AG09309 (cell line): ENCODE measurements around the gene RYR1.
"Not testable (repeated sequence)": the region's sequence is repeated elsewhere in the genome, so short reads cannot be mapped to it uniquely, and the experiment has no call there.

Experiments used
- DNase-seq: peaks from one replicate; pipeline ENCODE4 v3.0.0-alpha.2; 2010; ENCODE audit warnings: low read depth
- H3K4me3 ChIP-seq: 2 replicates; pipeline ENCODE4 v1.5.1; 2011; ENCODE audit warnings: mild to moderate bottlenecking, low read depth, low read length, moderate library complexity; ENCODE audit not compliant: control insufficient read depth
- TF ChIP-seq, protein P1 (sequence below): IDR thresholded peaks from 2 replicates; pipeline ENCODE4 v1.5.1; 2011; ENCODE audit warnings: mild to moderate bottlenecking, low read depth, low read length, inconsistent platforms; ENCODE audit not compliant: insufficient read depth, control insufficient read depth; ENCODE audit errors: missing control alignments

The RYR1 gene

GRCh38 chr19:38555200-38555599, 121.7 kb downstream of the RYR1 start:
- no peak overlapping the region for H3K4me3 ChIP-seq
- TF ChIP-seq, protein P1, sequence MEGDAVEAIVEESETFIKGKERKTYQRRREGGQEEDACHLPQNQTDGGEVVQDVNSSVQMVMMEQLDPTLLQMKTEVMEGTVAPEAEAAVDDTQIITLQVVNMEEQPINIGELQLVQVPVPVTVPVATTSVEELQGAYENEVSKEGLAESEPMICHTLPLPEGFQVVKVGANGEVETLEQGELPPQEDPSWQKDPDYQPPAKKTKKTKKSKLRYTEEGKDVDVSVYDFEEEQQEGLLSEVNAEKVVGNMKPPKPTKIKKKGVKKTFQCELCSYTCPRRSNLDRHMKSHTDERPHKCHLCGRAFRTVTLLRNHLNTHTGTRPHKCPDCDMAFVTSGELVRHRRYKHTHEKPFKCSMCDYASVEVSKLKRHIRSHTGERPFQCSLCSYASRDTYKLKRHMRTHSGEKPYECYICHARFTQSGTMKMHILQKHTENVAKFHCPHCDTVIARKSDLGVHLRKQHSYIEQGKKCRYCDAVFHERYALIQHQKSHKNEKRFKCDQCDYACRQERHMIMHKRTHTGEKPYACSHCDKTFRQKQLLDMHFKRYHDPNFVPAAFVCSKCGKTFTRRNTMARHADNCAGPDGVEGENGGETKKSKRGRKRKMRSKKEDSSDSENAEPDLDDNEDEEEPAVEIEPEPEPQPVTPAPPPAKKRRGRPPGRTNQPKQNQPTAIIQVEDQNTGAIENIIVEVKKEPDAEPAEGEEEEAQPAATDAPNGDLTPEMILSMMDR, result no peak
- no peak for DNase-seq

GRCh38 chr19:38556521-38557174, 123.2 kb downstream of the RYR1 start:
- no peak for DNase-seq
- no peak overlapping the region for H3K4me3 ChIP-seq
- TF ChIP-seq, protein P1, result peak; percentile 14

GRCh38 chr19:38557205-38557799, 123.8 kb downstream of the RYR1 start:
- no peak for DNase-seq
- TF ChIP-seq, protein P1, result no peak
- no peak overlapping the region for H3K4me3 ChIP-seq

- not testable (repeated sequence) for H3K4me3 ChIP-seq, DNase-seq
Measured at GRCh38 chr19:38558933-38559332, 125.4 kb downstream of the RYR1 start.

DNA sequence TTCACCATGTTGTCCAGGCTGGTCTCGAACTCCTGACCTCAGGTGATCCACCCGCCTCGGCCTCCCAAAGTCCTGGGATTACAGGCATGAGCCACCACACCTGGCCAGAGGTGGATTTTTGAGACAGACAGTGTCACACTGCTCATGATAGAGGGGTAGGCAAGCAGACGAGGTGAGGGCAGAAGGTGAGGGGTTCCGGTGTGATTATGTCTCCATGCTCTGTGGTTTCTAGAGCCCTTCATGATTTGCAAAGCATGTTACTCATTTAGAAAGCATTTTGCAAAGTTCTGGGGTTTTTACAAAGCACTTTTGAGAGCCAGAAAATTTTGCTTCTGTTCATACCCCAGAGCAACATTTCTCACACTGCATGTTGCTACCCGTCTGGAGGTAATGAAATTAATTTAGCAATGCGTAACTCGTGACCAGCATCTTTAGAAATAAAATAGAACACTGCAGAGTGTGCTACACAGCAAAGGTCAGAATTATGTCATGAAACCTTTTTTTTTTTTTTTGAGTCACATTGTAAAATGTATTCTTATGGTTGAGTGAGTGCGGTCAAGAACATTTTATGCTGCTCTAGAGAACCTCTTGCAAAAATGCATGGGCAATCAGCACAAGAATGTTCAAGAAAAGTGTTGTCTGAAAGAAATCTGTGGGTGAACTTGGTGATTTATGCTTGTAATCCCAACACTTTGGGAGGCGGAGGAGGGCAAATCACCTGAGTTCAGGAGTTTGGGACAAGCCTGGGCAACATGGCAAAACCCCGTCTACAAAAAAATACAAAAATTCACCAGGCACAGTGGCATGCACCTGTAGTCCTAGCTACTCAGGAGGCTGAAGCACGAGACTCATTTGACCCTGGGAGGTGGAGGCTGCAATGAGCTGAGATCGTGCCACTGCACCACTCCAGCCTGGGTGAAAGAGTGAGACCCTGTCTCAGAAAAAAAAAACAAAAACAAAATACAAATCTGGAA, 126.2 kb downstream of the RYR1 start:
- TF ChIP-seq, protein P1, result no peak
- DNase-seq, result no peak
- no peak overlapping the region for H3K4me3 ChIP-seq

- TF ChIP-seq, protein P1, result no peak
- no peak for DNase-seq
- no peak overlapping the region for H3K4me3 ChIP-seq
Measured at GRCh38 chr19:38561053-38561606, 127.6 kb downstream of the RYR1 start.
